ENCODE measurements around the gene NFXL1. TPM values are rescaled to one million over a fixed set of nuclear protein-coding genes. Genes with fewer than 3 reads are reported as not detected.

NFXL1 gene
- total RNA-seq, 1 donor from 2014 or later, result 30.3 TPM

DNA sequence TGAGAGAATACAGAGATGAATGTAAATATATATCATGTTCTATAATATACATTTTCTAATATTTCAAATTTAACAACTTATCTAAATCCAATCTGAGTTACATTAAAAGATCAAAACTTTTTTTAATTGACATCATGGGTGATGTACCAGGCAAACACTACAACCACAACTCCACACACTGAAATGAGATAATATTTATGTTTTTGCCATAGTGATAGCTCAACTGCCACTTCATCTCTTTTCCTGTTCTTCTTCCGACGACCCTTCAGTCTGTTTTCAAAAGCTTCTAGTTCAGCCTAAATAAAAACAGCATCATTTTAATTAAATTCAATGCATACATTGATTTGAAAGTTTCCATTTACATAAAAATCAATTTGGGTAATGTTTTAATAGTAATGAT, 66.3 kb downstream of the NFXL1 start:
- TF ChIP-seq, protein P1, sequence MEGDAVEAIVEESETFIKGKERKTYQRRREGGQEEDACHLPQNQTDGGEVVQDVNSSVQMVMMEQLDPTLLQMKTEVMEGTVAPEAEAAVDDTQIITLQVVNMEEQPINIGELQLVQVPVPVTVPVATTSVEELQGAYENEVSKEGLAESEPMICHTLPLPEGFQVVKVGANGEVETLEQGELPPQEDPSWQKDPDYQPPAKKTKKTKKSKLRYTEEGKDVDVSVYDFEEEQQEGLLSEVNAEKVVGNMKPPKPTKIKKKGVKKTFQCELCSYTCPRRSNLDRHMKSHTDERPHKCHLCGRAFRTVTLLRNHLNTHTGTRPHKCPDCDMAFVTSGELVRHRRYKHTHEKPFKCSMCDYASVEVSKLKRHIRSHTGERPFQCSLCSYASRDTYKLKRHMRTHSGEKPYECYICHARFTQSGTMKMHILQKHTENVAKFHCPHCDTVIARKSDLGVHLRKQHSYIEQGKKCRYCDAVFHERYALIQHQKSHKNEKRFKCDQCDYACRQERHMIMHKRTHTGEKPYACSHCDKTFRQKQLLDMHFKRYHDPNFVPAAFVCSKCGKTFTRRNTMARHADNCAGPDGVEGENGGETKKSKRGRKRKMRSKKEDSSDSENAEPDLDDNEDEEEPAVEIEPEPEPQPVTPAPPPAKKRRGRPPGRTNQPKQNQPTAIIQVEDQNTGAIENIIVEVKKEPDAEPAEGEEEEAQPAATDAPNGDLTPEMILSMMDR (IDR thresholded peaks at IDR 0.05; ENCODE audit: unreplicated experiment), result no peak
- H3K27ac Mint-ChIP-seq, result peak overlapping the region; percentile 30
- DNase-seq (ENCODE audit: low spot score in 2 of 2, unreplicated experiment in 2 of 2), result no peak

DNA sequence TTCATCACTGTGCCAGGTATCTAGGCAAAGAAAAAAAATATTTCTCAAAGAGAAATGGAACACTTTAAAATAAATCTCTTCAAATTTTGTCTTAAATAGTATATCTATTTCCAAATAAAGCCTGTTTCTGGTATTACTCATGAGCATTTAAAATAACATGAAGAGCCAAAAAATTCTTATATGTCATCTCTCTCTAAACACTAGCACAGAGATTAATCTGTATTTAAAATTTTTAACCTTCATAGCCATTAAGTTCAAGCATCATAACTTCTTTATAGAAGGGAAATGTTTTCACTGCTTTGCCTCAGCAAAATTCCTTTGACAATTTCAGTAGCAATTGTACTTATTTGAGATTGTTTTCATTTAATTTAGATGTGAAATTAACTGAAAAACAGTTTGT, 71.4 kb downstream of the NFXL1 start:
- TF ChIP-seq, protein P1 (IDR thresholded peaks at IDR 0.05; ENCODE audit: unreplicated experiment), result no peak
- no peak overlapping the region for H3K4me3 Mint-ChIP-seq
- peaks cover 3% of the 10 kb centered on the region for H3K4me1 Mint-ChIP-seq
- H3K27me3 Mint-ChIP-seq (ENCODE audit: low read depth), result peaks cover 1% of the 10 kb centered on the region
- no peak for DNase-seq (ENCODE audit: low spot score in 2 of 2, unreplicated experiment in 2 of 2)
- H3K36me3 Mint-ChIP-seq, result peaks cover 25% of the 10 kb centered on the region
- no peaks in the 10 kb centered on the region for H3K9me3 Mint-ChIP-seq
- no peak overlapping the region for H3K27ac Mint-ChIP-seq

More for the DNA sequence above, 66.3 kb downstream of the NFXL1 start:
- no peaks in the 10 kb centered on the region for H3K9me3 Mint-ChIP-seq
- H3K4me3 Mint-ChIP-seq, result no peak overlapping the region
- H3K4me1 Mint-ChIP-seq, result peaks cover 3% of the 10 kb centered on the region
- H3K36me3 Mint-ChIP-seq, result peaks cover 39% of the 10 kb centered on the region
- no peaks in the 10 kb centered on the region for H3K27me3 Mint-ChIP-seq (ENCODE audit: low read depth)

DNA sequence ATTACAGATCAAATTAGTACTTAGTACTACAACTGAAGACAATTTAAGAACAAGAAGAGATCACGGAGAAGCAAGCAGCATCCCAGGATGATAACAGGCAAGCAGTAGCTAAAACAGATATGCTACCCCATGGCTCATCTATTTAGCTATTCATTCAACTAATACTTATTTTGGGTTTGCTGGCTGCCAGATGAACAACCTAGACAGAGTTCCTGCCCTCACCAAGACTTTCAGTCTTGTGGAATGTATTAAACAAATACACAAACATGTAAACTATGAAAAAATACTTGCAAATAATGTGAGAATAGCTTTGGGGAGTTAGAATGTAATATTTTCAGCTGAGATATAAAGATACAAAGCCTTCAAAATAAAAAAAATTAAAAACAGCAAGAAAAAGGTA, 74.1 kb downstream of the NFXL1 start:
- Mint-ChIP-seq H3K4me1 (peaks cover 18% of the 10 kb centered on the region), H3K9me3 (no peaks in the 10 kb centered on the region), H3K27ac (no peak overlapping the region), H3K4me3 (no peak overlapping the region), H3K36me3 (peaks cover 13% of the 10 kb centered on the region), H3K27me3 (ENCODE audit: low read depth) (peaks cover 15% of the 10 kb centered on the region)
- no peak for DNase-seq (ENCODE audit: low spot score in 2 of 2, unreplicated experiment in 2 of 2)
- TF ChIP-seq, protein P1 (IDR thresholded peaks at IDR 0.05; ENCODE audit: unreplicated experiment), result no peak

DNA sequence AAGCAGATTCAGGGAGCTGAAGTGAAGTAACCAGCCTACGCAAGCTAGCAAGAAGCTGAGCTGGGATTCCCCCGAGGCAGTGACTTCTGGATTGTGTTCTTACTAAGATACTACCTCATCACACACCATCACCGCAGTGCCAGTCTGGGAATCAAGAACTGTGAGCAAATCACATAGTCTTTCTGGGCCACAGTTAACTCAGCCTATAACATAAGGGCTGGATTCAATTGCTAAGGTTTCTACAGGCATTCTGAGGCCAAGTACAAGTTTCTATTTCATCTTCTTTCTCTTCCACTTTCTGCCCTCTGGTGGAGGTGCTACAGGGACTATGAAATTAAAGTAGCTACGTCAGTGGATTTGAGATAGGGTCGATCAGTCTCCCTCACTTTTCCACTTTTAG, 75.1 kb downstream of the NFXL1 start:
- H3K36me3 Mint-ChIP-seq, result peaks cover 11% of the 10 kb centered on the region
- H3K9me3 Mint-ChIP-seq, result no peaks in the 10 kb centered on the region
- H3K4me3 Mint-ChIP-seq, result no peak overlapping the region
- TF ChIP-seq, protein P1 (IDR thresholded peaks at IDR 0.05; ENCODE audit: unreplicated experiment), result no peak
- H3K27me3 Mint-ChIP-seq (ENCODE audit: low read depth), result peaks cover 19% of the 10 kb centered on the region
- DNase-seq (ENCODE audit: low spot score in 2 of 2, unreplicated experiment in 2 of 2), result no peak
- H3K4me1 Mint-ChIP-seq, result peaks cover 18% of the 10 kb centered on the region
- H3K27ac Mint-ChIP-seq, result peak overlapping the region; percentile 39

DNA sequence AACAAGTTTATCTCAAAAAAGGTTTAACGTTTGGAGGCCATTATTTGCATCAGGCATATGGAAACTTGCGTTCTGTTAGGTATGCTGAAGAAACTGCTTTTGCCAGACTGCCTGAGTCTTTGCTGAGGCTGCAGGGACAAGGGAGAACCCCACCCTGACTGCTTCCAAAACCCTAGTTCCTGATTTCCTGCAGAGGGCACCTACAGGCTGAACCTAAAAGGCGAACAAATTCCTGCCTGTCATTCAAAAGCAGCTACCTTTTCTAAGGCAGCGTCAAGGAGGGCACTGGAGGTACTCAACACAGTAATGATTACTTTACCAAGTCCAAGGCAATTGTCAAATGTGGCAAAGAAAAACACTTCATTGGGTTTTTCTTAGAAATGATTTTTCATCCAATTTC, 75.9 kb downstream of the NFXL1 start:
- TF ChIP-seq, protein P1 (IDR thresholded peaks at IDR 0.05; ENCODE audit: unreplicated experiment), result no peak
- H3K4me3 Mint-ChIP-seq, result peak overlapping the region; percentile 84
- peaks cover 18% of the 10 kb centered on the region for H3K4me1 Mint-ChIP-seq
- DNase-seq (ENCODE audit: low spot score in 2 of 2, unreplicated experiment in 2 of 2), result no peak
- no peak overlapping the region for H3K27ac Mint-ChIP-seq
- peaks cover 4% of the 10 kb centered on the region for H3K36me3 Mint-ChIP-seq
- peaks cover 4% of the 10 kb centered on the region for H3K9me3 Mint-ChIP-seq
- peaks cover 20% of the 10 kb centered on the region for H3K27me3 Mint-ChIP-seq (ENCODE audit: low read depth)

DNA sequence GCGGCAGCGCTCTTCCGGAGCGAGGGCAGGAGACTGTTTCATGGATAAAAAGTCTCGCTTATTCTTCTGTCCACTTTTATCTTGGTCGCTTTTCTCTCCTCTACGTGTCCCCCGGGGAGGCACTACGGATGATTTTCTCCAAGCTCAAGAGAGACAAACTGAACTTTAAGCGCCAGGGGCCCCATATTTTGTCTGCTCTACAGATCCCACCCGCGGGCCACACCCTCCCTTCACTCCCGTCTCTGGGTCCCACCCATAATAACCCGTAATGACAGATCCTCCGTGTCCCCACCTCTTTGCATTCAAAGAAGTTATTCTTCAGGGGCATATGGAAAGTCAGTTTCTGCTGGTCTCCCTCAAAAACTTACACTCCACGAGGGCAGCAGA, 76.5 kb downstream of the NFXL1 start, which contains the start of gene CORIN:
Gene CORIN (minus strand): TSS at position 160 of the 387 bp plus-strand sequence. CDS start 118 bp downstream, at position 42.
- TF ChIP-seq, protein P1 (IDR thresholded peaks at IDR 0.05; ENCODE audit: unreplicated experiment), result no peak
- DNase-seq (ENCODE audit: low spot score in 2 of 2, unreplicated experiment in 2 of 2), result no peak
- Mint-ChIP-seq H3K4me3 (peak within 1 kb of the TSS; percentile 84), H3K9me3 (peaks cover 9% of the 10 kb centered on the region), H3K27ac (peak within 1 kb of the TSS; percentile 67), H3K27me3 (ENCODE audit: low read depth) (peaks cover 20% of the 10 kb centered on the region), H3K36me3 (peaks cover 9% of the 10 kb centered on the region), H3K4me1 (peaks cover 18% of the 10 kb centered on the region)

Measured in mesothelial cell of epicardium (in vitro differentiated cells).